Measurements from ENCODE around the gene TNFRSF21.
"Not testable (repeated sequence)": the region's sequence is repeated elsewhere in the genome, so short reads cannot be mapped to it uniquely, and the experiment has no call there.

Gene TNFRSF21, protein sequence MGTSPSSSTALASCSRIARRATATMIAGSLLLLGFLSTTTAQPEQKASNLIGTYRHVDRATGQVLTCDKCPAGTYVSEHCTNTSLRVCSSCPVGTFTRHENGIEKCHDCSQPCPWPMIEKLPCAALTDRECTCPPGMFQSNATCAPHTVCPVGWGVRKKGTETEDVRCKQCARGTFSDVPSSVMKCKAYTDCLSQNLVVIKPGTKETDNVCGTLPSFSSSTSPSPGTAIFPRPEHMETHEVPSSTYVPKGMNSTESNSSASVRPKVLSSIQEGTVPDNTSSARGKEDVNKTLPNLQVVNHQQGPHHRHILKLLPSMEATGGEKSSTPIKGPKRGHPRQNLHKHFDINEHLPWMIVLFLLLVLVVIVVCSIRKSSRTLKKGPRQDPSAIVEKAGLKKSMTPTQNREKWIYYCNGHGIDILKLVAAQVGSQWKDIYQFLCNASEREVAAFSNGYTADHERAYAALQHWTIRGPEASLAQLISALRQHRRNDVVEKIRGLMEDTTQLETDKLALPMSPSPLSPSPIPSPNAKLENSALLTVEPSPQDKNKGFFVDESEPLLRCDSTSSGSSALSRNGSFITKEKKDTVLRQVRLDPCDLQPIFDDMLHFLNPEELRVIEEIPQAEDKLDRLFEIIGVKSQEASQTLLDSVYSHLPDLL

DNA sequence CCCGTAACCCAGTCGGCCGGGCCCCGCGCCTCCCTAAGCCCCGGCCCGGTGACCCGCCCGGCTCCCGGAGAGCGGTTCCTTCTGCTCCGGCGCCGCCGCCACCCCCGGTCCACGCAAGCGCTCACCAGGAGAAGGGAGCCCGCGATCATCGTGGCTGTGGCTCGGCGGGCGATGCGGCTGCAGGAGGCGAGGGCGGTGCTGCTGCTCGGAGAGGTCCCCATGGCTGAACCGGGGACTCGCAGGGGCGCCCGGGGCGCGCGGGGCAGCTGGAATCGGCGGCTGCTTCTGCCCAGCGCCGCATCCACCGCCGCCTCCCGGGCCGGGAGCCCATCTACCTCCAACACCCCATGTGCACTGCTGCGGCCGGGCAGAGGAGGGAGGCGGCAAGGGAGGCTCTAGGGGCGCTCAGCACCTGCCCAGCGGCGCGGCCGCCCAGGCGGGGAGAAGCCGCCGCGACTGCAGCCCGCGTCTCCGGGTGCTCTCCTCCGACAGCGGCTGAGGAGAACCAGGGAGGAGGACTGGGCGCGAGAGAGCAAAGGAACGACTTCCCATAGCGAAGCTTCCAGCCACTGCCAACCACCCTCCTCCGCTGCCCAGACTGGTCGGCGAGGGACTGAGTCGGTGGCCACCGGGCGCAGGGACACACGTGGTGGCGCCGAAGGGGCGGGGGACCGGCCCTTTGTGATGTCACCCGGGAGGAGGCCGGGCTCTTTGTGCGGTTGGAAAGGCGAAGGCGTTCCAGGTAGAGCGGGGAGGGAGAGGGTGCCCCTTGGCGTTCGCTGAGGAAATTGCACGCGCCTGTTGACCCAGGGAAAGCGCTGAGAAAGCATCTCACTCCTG is at the start of gene TNFRSF21:
Gene TNFRSF21, minus strand, starts transcription at position 615 of the 840 bp plus-strand sequence. Its CDS starts 394 bp downstream, at position 221.
- in situ Hi-C loops (cut with HindIII; ENCODE audit: low sequenced_read_pairs): loop anchor here (10.0 kb wide), 1 partner anchor 235 kb away; no protein-coding TSS in a partner anchor

DNA sequence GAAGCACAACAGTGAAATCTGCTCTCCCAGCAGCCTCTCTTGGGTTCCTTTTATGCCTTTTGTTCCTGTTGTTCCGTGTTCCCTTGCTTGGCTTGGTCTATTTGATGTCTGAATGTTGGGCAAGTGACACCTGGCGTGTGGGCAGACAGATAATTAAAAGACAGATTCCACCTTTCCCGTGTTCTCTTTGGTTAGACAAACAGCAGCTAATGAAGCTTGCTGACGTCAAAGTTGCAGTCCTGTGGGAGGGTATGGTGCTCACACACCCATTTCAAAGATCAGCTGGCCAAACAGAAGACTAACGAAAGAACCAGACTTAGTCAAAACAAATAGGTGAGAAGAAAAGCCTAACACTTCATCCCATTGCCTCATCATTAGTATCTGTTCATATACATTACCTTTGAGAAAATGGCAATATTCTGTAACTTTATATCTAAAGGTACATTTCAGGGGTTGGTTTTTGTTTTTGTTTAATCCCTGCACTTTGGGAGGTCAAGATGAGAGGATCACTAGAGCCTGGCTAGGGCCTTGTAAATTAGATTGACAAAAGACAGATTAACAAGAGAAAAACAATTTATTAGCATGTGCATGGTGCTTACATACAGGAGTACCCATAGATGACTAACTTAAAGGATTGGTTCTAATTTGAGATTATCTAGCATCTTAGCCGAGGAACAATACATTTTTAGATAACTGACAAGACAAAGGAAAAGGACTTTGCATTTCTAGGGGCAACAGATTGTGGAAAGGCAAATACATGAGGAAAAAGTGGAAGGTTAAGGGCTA is 48.9 kb upstream of the TNFRSF21 start:
- in situ Hi-C loops (cut with HindIII; ENCODE audit: low sequenced_read_pairs): no loop called here

DNA sequence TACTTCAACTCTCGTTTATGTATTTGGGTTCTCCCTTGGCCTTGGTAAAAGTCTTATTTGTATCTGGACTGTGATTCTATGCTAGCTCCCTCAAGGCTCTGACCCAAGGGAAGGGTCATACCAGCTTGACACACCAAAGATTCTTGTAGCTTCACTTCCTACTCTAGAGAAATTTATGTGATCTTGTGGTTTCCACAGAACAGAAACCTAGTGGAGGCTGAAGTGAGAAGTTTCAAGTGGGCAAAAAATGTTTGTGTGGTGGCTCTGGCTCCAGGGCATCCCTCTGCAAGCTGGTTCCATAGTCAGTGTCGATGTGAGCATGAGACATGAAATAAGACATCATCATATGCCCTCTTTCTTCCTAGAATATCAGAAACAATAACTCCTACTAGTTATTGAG is 48.1 kb upstream of the TNFRSF21 start:
- in situ Hi-C loops (cut with HindIII; ENCODE audit: low sequenced_read_pairs): no loop called here

DNA sequence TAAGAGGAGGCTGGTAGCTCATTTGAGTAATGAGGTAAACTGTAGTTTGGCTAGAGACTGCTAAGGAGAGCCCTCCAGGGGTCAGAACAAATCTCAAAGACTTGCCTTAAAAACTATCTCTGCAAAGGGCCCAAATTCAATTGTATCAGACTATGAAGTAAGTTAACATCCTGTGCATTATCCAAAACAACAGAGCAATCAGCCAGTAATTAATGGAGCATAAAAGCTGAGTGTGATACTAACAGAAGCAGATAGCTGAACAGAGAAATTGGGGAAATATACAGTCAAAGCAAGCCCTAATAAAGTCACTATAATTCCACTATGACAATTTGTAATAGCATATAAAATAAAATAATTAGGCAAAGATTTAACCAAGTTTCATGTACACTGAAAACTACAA is 45.8 kb upstream of the TNFRSF21 start:
- in situ Hi-C loops (cut with HindIII; ENCODE audit: low sequenced_read_pairs): no loop called here

DNA sequence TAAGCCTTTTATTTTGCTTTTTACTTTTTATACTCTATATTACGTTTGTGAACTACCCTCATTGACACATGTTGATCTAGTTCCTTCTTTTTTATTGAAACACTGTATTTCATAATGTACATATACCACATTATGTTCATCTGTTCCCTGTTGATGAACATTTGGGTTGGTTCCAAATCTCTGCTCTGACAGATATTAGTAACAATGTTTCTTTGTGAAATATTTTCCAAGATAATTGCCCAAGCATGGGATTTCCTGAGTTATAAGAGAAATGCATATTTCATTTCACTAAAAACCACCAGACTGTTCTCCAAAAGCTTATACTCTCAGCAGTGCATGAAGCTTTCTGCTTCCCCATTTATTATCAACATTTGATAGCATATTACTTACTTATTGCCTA is 44.2 kb upstream of the TNFRSF21 start:
- in situ Hi-C loops (cut with HindIII; ENCODE audit: low sequenced_read_pairs): no loop called here

DNA sequence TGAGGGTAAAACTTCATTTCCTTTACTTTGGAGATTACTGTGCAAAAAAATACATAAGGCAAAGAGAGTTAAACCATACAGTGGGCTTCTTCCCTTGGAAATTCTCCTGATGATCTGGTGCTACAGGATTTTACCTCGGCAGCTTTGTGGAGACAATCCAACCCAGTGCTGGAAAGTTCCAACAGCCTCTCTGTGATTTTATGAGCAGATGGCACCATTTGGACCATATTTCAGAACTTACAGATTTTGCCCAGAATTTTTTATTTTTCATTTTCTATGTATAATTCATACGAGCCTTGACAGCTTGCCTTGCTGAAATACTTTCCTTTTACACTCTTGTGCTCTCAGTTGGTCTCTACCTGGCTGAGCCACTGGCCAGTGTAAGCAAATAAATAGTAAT is 43.3 kb upstream of the TNFRSF21 start:
- in situ Hi-C loops (cut with HindIII; ENCODE audit: low sequenced_read_pairs): no loop called here

DNA sequence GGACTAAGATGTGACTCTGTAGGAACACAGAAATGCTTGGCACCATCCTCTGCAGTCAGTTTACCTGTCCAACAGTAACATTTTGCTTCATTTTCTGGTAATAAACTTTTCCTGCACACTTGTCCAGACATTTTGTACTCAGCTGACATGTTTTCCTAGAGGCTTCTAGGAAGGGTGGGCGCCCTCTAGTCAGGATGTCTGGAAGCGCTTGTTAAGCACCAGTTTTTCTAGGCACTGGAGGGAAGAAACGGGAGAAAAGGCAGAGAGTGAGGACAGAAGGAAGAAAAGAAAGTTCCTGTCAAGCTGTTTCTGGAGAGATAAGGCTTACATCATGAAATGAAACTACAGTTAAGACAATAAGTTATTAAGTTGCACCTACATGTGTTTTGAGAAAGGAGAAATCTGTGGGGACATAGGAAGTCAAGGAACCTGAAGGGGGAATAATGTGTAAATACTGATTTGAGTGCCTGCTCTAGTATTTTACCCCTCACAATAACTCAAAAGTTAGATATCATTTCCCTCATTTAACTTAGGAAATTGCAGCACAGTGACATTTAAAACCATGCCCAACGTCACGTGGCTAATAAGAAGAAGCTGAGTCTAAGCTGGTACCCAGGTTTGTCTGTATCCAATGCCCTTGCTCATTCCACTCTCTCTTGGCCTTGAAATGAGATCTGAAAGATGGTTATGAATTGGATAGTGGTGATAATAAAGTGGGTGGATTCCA is 42.7 kb upstream of the TNFRSF21 start:
- in situ Hi-C loops (cut with HindIII; ENCODE audit: low sequenced_read_pairs): no loop called here

DNA sequence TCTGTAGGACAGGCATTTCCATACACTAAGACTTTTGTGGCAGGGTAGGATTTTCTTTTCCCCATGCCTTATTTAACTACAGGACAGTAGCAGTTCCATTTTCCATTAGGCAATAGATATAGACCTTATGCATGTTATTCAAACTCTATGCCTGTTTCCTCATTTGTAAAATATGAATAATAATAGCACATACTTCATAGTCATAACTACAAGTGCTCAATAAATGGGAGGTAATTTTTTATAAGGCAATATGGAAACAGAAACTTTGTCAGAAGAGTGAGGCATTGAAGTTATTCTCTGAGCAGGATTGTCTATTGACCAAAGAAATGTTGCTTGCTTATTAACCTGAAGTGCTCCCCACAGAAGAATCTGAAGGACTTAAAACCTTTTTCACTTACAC is 41.9 kb upstream of the TNFRSF21 start:
- in situ Hi-C loops (cut with HindIII; ENCODE audit: low sequenced_read_pairs): no loop called here

DNA sequence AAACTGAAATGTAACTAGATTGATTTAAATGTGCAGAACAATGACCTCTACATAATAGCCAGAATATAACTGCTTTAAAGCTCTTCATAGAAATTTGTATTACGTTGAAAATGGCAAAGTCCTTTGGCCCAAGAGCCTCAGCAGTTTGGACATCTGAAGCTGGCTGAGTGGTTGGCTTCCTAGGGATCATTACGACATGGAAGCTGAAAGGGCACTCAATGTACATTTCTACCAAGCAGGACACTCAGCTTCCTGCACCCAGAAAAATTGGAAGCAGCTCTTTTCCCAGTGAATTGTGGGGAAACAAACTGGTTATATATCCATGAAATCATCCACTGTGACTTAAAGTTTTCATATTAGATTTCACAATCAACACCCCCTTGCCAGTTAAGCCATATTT is 40.2 kb upstream of the TNFRSF21 start:
- in situ Hi-C loops (cut with HindIII; ENCODE audit: low sequenced_read_pairs): no loop called here

DNA sequence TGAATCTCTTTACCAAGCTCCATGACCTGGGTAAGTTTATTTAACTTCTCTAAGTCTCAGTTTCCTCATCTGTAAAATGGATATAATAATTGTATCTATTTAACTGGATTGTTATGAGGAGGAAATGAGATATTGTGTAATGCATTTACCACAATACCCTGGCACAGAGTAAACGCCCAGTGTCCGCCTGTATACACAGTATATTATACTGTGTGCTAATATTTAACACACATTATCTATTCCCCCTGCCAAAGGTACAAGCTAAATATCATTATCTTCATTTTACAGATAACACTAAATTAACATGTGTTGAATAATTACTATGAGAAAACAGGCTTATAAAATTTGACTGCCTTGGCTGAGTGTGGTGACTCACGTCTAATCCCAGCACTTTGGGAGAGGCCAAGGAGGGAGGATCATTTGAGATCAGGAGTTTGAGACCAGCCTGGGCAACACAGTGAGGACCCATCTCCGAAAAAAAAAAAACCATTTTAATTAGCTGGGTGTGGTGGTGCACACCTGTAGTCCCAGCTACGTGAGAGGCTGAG is 38.7 kb upstream of the TNFRSF21 start:
- in situ Hi-C loops (cut with HindIII; ENCODE audit: low sequenced_read_pairs): no loop called here

DNA sequence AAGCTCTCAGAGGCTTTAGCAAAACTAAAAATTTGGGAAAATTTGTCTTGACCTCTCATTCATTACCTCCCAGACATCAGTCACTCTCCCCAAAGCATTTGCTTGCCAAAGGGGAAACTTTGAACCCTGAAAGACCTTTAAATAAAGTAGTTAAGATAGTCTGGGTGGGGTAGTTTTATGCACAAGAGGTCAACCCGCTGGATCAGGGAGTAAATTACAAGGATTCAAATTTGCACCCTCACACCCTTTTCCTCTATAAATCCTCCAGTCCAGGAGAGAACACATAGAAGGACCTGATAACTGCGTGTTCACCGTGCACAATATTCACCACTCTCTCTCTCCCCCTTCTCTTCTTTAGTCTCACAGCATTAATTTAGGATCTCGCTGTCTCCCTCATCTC is 36.1 kb upstream of the TNFRSF21 start:
- in situ Hi-C loops (cut with HindIII; ENCODE audit: low sequenced_read_pairs): no loop called here

DNA sequence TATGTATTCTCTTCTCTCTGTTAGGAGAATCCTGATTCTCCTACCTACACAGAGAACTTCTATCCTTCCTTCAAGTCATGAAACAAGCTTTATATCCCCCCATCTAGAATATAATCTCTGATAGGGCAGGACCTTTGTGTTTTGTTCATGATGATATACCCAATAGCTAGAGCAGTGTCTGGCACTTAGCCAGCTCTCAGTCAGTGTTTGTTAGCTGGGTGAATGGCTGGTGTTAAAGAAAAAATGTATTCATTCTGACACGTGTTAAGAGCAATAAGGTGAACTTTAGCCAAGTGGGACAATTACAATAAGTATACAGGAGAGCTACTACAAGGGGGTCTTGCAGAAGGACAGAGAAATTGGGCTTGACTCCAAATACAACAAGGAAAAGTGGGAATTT is 34.3 kb upstream of the TNFRSF21 start:
- in situ Hi-C loops (cut with HindIII; ENCODE audit: low sequenced_read_pairs): no loop called here

DNA sequence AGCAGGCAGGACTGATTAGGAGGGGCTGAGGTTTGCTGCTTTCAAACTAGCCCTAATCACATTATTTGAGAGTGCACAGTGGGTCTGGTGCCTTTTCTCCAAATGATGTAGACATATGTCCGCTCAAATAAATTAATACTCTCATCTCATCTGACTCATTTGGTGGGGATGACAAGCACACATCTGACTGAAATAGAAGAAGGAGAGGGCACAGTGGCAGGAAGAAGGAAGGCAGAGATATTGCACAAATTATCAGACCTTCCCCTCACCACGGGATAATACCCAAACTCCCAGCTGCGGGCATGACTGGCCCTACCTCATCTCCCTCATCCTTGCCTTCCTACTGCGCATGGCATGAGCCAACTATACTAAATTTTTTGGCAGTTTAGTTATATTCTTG is 33.9 kb upstream of the TNFRSF21 start:
- in situ Hi-C loops (cut with HindIII; ENCODE audit: low sequenced_read_pairs): no loop called here

DNA sequence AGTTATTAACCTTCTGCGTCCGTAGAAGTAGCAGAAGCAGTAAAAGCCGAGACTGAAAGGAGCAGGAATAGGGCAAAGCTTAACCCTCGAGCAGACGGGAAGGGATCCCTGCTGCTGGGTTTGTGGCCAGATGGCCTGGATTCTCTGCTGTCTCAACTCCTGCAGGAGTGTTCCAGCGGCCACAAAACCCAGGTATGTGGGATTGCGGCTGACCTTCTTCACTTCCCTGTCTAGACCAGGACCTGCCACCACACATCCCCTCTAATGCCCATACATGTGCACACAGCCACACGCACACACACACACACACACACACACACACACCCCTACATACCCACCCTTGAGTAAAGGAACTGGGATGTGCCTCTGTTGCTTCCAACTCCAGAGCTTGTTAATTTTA is 33.1 kb upstream of the TNFRSF21 start:
- in situ Hi-C loops (cut with HindIII; ENCODE audit: low sequenced_read_pairs): no loop called here

DNA sequence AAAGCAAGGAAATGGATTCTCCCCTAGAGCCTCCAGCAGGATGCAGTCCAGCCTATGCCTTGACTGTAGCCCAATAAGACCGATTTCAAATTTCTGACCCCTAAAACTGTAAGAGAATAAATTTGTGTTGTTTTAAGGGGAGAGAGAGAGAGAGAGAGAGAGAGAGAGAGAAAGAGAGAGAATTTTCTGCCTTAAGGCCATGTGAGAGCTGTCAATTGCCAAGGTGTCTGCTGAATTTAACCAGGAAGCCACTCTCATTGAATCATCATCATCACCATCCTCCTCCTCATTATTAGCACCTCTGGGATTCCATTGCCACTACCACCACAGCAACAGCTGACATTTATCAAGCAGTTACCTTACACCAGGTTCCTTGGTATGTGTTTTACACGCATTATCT is 27.8 kb upstream of the TNFRSF21 start:
- in situ Hi-C loops (cut with HindIII; ENCODE audit: low sequenced_read_pairs): no loop called here

DNA sequence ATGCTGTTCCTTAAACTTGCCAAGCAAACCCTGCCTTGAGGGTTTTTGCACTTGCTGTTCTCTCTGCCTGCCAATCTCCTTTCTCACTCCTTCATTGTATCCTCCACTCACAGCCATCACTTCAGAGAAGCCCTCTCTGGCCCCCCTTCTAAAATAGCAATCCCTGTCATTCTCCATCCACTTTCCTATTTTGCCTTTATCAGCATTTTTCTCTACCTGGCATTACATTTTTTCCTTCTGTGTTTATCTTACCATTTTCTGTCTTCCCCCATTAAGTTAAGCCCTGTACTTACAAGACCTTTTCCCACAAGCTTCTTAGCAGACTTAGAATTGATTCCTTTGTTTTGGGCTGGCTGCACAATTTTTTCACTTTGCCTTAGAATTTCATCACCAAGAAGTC is 26.6 kb upstream of the TNFRSF21 start:
- in situ Hi-C loops (cut with HindIII; ENCODE audit: low sequenced_read_pairs): no loop called here

DNA sequence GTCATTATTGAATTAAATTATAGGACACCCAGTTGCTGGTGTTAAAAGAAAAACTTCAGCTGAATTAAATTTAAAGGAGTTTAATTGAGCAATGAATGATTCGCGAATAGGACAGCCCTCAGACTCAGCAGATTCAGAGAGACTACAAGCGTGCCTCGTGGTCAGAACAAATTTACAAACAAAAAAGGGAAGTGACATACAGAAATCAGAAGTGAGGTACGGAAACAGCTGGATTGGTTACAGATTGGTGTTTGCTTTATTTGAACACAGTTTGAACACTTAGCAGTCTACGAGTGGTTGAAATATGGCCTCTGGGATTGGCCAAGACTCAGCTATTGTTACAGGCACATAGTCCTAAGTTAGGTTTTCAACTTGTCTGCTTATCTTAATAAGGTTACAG is 25.8 kb upstream of the TNFRSF21 start:
- in situ Hi-C loops (cut with HindIII; ENCODE audit: low sequenced_read_pairs): no loop called here

DNA sequence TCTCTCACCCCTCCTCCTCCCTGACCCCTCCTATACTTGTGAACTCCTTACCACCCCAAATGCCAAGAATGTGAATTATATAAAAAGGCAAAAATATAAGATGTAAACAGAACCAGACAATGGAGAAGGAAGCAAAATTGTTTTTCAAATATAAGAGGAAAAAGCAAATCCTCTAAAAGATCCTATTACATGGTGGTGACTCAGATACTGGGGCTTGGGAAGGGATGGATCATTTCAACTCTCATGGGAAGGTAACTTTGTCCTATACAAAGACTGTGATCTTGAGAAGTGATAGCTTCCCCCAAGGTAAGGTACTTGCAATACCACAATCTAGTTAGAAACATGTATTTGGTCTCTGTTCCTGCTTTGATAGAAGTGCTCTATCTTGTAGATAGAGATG is 24.6 kb upstream of the TNFRSF21 start:
- in situ Hi-C loops (cut with HindIII; ENCODE audit: low sequenced_read_pairs): no loop called here

DNA sequence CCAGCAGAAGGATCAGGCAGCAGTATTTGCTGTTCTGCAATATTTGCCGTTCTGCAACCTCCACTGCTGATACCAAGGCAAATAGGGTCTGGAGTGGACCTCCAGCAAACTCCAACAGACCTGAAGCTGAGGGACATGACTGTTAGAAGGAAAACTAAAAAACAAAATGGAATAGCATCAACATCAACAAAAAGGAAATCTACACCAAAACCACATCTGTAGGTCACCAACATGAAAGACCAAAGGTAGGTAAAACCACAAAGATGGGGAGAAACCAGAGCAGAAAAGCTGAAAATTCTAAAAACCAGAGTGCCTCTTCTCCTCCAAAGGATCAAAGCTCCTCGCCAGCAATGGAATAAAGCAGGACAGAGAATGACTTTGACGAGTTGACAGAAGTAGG is 18.9 kb upstream of the TNFRSF21 start:
- in situ Hi-C loops (cut with HindIII; ENCODE audit: low sequenced_read_pairs): not testable (repeated sequence)

DNA sequence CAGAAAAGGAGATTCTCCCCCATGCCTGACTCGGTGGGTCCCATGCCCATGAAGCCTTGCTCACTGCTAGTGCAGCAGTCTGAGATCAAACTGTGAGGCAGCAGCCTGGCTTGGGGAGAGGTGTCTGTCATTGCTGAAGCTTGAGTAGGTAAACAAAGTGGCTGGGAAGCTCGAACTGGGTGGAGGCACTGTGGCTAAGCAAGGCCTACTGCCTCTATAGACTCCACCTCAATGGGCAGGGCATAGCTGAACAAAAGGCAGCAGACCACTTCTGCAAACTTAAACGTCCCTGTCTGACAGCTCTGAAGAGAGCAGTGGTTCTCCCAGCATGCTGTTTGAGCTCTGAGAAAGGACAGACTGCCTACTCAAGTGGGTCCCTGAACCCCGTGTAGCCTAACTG is 18.4 kb upstream of the TNFRSF21 start:
- in situ Hi-C loops (cut with HindIII; ENCODE audit: low sequenced_read_pairs): not testable (repeated sequence)

Measured in endothelial cell of hepatic sinusoid (primary cell).